Neural crest cell (in vitro differentiated cells): ENCODE measurements around the gene GABRD. TPM values are rescaled to one million over a fixed set of nuclear protein-coding genes. Genes with fewer than 3 reads are reported as not detected.

Experiments
- DNase-seq: peaks from one replicate; pipeline ENCODE4 v3.0.0; 2021; ENCODE audit warnings: low read depth, mixed read lengths, low spot score
- H3K27ac Mint-ChIP-seq: one replicate; pipeline ENCODE4 v1.8.0; 2021; ENCODE audit warnings: mild to moderate bottlenecking, mixed read lengths; ENCODE audit not compliant: unreplicated experiment
- H3K27me3 Mint-ChIP-seq: 2 replicates; pipeline ENCODE4 v1.8.0; 2021; ENCODE audit warnings: low read depth, mild to moderate bottlenecking, mixed read lengths
- H3K36me3 Mint-ChIP-seq: 2 replicates; pipeline ENCODE4 v1.8.0; 2021; ENCODE audit warnings: low read depth, mild to moderate bottlenecking, mixed read lengths
- H3K4me1 Mint-ChIP-seq: 2 replicates; pipeline ENCODE4 v1.8.0; 2021; ENCODE audit warnings: mixed read lengths
- H3K4me3 Mint-ChIP-seq: one replicate; pipeline ENCODE4 v1.8.0; 2021; ENCODE audit warnings: mild to moderate bottlenecking, mixed read lengths
- H3K9me3 Mint-ChIP-seq: 2 replicates; pipeline ENCODE4 v1.8.0; 2021; ENCODE audit warnings: mixed read lengths
- total RNA-seq: library from RNA; stranded (reverse); gene quantifications from 2 replicates; pipeline ENCODE4 v1.2.1, GENCODE V29; 2021
- TF ChIP-seq, protein P1 (sequence below): fragments of 200-600 bp; sonication (generic); conservative IDR thresholded peaks from 2 replicates; pipeline ENCODE4 v1.5.0; 2021; ENCODE audit warnings: antibody characterized with exemption, mild to moderate bottlenecking

GABRD gene
- total RNA-seq, 1 donor from 2014 or later, result 0.54 TPM

DNA sequence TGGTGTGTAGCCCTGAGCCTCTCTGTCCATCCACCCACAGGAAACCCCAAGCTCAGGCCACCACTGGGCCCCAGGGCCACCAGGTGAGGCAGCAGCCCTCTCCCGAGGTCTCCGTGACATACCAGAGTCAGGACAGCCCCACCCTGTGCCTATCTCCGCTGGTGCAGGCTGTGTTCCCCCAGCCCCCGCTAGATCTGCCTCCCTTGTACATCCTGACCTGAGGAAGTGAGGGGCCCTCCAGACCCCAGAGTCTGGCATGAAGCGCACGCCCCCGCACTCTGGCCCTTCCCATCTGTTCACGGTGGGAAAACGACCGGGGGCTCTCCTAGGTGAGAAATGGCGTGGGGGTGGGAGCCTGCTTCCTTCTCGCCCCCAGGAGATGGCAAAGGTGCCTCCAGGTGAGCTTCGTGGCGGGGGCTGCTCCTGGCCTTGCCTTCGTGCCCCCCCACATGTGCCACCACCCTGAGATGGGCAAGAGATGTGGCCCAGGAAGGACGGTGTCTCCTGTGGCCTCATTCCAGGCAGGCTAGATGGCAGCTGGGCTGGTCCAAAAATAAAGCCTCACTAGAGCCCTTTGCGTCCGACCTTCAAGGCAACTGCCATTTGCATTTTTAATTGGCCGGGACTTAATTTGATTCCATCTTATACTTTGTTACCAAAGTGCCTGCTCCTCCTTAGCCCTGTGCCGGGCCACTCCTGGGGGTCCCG lies 3.1 kb downstream of the GABRD start:
- no peaks in the 10 kb centered on the region for H3K36me3 Mint-ChIP-seq
- TF ChIP-seq, protein P1, sequence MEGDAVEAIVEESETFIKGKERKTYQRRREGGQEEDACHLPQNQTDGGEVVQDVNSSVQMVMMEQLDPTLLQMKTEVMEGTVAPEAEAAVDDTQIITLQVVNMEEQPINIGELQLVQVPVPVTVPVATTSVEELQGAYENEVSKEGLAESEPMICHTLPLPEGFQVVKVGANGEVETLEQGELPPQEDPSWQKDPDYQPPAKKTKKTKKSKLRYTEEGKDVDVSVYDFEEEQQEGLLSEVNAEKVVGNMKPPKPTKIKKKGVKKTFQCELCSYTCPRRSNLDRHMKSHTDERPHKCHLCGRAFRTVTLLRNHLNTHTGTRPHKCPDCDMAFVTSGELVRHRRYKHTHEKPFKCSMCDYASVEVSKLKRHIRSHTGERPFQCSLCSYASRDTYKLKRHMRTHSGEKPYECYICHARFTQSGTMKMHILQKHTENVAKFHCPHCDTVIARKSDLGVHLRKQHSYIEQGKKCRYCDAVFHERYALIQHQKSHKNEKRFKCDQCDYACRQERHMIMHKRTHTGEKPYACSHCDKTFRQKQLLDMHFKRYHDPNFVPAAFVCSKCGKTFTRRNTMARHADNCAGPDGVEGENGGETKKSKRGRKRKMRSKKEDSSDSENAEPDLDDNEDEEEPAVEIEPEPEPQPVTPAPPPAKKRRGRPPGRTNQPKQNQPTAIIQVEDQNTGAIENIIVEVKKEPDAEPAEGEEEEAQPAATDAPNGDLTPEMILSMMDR, result no peak
- no peak overlapping the region for H3K4me3 Mint-ChIP-seq
- H3K4me1 Mint-ChIP-seq, result peaks cover 4% of the 10 kb centered on the region
- peaks cover 52% of the 10 kb centered on the region for H3K27me3 Mint-ChIP-seq
- no peak overlapping the region for H3K27ac Mint-ChIP-seq
- DNase-seq, result no peak
- H3K9me3 Mint-ChIP-seq, result no peaks in the 10 kb centered on the region

DNA sequence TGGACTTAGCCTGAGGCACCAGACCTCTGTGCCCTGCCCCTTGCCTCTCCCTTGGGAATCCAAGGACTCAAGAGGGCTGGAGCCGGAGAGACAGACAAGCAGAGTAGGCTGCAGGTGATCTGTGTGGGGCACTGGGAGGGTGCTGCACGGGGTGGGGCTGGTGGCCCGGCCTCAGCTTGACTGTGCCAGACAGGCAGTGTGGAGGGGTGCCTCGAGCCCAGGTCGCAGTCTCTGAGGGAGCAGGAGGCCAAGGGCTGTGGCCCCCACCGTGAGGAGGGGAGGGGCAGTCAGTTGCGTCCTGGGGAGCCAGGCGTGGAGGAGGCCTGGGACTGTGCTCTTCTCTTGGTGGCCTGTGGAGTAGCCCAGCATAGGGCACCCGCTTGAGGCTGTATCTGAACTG lies 4.0 kb downstream of the GABRD start:
- no peak for DNase-seq
- Mint-ChIP-seq H3K27ac (no peak overlapping the region), H3K9me3 (no peaks in the 10 kb centered on the region), H3K27me3 (peaks cover 42% of the 10 kb centered on the region), H3K36me3 (no peaks in the 10 kb centered on the region), H3K4me1 (peaks cover 4% of the 10 kb centered on the region), H3K4me3 (no peak overlapping the region)
- TF ChIP-seq, protein P1, result no peak

DNA sequence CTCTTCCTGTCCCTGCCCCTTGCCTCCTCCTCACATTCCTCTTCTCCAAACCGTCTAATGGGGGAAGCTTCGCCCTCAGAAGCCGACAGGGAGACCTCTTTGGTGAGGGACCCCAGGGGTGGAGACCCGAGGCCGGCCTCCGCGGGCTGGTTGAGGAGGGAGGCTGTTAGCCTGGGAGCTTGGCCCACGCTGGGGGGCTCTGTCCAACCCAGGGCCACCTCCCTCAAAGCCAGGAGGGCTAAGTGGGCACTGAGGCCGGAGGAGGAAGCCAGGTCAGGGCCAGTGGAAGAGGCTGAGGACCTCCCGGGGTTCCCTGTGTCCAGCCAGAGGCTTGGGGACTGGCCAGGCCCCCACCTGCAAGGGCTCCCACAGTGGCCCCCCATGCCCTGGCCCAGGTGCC lies 5.3 kb downstream of the GABRD start:
- TF ChIP-seq, protein P1, result no peak
- peaks cover 37% of the 10 kb centered on the region for H3K27me3 Mint-ChIP-seq
- no peaks in the 10 kb centered on the region for H3K4me1 Mint-ChIP-seq
- H3K4me3 Mint-ChIP-seq, result no peak overlapping the region
- no peaks in the 10 kb centered on the region for H3K9me3 Mint-ChIP-seq
- H3K36me3 Mint-ChIP-seq, result no peaks in the 10 kb centered on the region
- DNase-seq, result no peak
- no peak overlapping the region for H3K27ac Mint-ChIP-seq

DNA sequence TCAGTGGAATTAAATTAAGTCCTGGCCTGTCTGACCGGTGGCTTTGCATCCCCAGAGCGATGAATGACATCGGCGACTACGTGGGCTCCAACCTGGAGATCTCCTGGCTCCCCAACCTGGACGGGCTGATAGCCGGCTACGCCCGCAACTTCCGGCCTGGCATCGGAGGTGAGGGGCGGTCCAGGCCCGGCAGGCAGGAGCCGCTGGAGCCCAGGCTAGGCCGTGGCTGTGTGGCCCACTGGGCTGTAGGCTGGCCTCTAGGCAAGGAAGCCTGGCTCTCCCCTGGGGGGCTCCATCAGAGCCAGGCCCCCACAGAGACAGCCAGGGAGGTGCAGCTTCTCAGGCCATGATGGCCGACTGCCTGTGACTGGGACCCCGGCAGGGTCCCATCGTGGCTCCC lies 5.7 kb downstream of the GABRD start:
- H3K4me3 Mint-ChIP-seq, result no peak overlapping the region
- no peak overlapping the region for H3K27ac Mint-ChIP-seq
- H3K9me3 Mint-ChIP-seq, result no peaks in the 10 kb centered on the region
- no peak for DNase-seq
- TF ChIP-seq, protein P1, result no peak
- peaks cover 35% of the 10 kb centered on the region for H3K27me3 Mint-ChIP-seq
- H3K36me3 Mint-ChIP-seq, result no peaks in the 10 kb centered on the region
- H3K4me1 Mint-ChIP-seq, result no peaks in the 10 kb centered on the region

DNA sequence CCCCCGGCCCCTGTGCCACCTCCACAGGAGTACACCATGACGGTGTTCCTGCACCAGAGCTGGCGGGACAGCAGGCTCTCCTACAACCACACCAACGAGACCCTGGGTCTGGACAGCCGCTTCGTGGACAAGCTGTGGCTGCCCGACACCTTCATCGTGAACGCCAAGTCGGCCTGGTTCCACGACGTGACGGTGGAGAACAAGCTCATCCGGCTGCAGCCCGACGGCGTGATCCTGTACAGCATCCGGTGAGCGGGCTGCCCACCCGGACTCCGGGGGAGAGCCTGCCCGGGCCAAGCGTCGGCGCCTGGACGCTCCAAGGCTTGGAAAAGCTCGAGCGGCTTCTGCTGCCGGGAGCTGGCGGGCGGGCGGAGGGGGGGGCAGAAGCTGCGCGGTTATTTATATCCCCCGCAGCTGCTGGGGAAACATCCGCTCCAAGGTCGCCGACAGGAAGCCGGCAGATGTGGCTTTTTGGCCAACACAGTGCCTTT lies 6.4 kb downstream of the GABRD start:
- no peak overlapping the region for H3K4me3 Mint-ChIP-seq
- peaks cover 4% of the 10 kb centered on the region for H3K4me1 Mint-ChIP-seq
- DNase-seq, result no peak
- H3K27ac Mint-ChIP-seq, result no peak overlapping the region
- peaks cover 29% of the 10 kb centered on the region for H3K27me3 Mint-ChIP-seq
- no peaks in the 10 kb centered on the region for H3K36me3 Mint-ChIP-seq
- no peaks in the 10 kb centered on the region for H3K9me3 Mint-ChIP-seq
- TF ChIP-seq, protein P1, result no peak
